ENCODE measurements around the gene AOAH.

AOAH gene

DNA sequence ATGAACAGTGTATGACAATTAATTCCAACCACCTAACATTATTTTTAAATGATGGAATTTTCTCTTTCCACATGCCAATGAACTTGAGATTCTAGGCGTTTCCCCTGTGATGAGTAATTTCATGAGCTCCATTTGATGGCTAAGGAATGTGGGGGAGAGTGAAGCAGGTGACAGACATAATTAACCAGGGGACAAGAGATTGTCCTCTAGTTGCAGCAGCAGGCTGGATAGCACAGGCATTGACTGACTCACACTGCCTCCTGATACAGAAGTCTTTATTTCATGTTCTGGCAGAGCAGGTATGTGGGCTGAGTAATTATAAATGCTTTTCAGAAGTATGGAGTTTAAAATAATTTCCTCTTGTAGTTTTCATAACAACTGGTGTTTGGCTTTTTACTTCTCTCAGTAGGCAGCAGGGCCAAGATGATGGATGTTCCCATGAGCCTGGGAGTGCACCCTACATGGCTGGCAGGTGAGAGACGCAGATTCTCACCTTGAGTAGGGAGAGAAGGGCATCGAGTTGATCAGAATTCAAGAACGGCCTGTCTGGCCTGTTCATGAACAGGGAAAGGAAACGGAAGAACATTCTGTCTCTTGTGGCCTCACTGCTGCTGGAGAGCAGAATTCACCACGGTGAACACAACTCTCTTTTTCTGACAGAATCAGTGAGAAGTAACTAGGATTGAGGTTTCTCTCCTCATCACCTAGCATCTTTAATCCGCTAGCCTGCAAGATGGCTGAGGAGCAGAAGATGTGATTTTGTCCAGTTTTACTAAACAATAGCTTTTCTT, 118.8 kb downstream of the AOAH start:
- no peak for DNase-seq (ENCODE audit: low read depth)

DNA sequence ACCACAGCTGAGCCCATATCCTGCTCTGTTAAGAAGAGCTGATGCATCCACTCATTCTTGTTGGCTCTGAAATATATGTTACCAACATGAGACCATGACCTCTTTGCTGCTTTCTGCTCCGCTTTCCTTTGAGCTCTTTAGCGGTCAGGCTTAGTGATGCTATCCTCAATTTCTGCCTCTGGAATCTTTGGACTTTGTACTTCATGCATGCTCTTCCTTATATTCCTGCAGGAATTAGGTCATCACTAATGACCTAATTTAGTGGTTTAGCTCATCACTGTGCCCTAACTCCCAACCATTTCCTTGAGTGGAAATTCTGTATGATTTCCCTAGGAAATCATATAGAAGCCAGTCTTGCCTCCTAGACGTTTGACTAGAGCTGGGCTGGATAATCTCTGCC, 119.5 kb downstream of the AOAH start:
- H3K4me3 ChIP-seq (ENCODE audit: control insufficient read depth, low read depth, low read length), result no peak overlapping the region
- TF ChIP-seq, protein P1, sequence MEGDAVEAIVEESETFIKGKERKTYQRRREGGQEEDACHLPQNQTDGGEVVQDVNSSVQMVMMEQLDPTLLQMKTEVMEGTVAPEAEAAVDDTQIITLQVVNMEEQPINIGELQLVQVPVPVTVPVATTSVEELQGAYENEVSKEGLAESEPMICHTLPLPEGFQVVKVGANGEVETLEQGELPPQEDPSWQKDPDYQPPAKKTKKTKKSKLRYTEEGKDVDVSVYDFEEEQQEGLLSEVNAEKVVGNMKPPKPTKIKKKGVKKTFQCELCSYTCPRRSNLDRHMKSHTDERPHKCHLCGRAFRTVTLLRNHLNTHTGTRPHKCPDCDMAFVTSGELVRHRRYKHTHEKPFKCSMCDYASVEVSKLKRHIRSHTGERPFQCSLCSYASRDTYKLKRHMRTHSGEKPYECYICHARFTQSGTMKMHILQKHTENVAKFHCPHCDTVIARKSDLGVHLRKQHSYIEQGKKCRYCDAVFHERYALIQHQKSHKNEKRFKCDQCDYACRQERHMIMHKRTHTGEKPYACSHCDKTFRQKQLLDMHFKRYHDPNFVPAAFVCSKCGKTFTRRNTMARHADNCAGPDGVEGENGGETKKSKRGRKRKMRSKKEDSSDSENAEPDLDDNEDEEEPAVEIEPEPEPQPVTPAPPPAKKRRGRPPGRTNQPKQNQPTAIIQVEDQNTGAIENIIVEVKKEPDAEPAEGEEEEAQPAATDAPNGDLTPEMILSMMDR (IDR thresholded peaks at IDR 0.05; ENCODE audit: control insufficient read depth, insufficient read depth, low read depth, low read length, missing control alignments), result no peak
- no peak for DNase-seq (ENCODE audit: low read depth)

More for the DNA sequence above, 118.8 kb downstream of the AOAH start:
- H3K4me3 ChIP-seq (ENCODE audit: control insufficient read depth, low read depth, low read length), result no peak overlapping the region
- TF ChIP-seq, protein P1 (IDR thresholded peaks at IDR 0.05; ENCODE audit: control insufficient read depth, insufficient read depth, low read depth, low read length, missing control alignments), result no peak

DNA sequence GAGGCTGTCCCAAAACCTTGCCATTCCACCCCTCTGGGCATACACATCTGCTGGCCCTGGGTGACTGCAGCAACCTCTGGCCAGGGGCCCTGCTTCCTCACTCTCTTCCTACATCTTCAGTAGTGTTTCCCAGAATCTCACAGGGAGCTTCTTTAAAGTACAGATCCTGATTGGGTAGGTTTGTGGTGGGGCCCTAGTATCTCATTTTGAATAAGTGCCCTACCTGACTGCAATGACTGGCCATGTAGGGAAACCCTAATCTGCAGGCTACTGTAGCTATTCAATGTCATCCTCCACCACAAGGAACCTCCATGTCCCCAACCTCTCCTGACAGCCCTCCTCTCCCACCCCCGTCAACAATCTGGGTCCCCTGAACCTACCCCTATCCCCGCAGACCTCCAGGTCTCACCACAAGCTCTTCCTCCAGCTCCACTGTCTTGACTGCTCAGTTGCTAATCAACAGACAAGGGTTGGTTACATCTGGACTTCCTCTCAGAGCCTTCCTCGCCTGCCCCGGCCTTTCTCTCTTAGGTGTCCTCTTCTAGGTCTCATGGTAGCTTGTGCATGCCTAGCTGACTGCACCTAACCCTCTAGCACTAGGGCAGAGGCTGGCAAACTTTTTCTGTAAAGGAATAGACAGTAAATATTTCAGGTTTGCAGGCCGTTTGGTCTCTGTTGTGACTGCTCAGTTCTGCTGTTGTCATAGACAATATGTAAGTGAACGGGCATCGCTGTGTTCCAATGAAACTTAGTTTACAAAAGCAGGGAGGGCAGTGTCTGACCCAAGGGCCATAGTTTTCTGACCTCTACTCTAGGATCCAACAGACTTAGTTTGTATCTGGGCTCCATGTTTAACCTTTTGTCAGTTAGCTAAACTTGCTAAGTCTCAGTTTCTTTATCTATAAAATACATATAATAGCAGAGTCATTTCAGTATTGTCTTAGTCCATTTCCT, 121.1 kb downstream of the AOAH start:
- no peak for DNase-seq (ENCODE audit: low read depth)
- TF ChIP-seq, protein P1 (IDR thresholded peaks at IDR 0.05; ENCODE audit: control insufficient read depth, insufficient read depth, low read depth, low read length, missing control alignments), result no peak
- H3K4me3 ChIP-seq (ENCODE audit: control insufficient read depth, low read depth, low read length), result no peak overlapping the region

DNA sequence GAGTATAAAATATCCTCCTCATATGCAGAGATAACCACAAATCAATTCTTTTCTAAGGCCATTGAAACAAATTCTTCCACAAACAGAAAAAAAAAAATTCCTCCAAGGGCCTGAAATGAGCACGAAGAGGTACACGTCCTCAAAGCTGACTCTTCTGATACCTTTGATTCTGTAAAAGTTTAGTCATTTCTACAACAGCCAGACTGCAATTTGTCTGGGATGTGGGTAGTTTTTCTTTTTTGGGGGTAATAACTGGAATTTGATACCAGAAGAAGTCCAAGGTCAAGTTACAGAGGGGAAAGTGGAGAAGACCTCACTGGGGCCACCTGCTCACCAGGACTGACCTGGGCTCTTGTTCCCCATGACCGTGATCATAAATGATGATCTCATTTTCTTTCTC, 121.8 kb downstream of the AOAH start:
- TF ChIP-seq, protein P1 (IDR thresholded peaks at IDR 0.05; ENCODE audit: control insufficient read depth, insufficient read depth, low read depth, low read length, missing control alignments), result no peak
- no peak for DNase-seq (ENCODE audit: low read depth)
- no peak overlapping the region for H3K4me3 ChIP-seq (ENCODE audit: control insufficient read depth, low read depth, low read length)

DNA sequence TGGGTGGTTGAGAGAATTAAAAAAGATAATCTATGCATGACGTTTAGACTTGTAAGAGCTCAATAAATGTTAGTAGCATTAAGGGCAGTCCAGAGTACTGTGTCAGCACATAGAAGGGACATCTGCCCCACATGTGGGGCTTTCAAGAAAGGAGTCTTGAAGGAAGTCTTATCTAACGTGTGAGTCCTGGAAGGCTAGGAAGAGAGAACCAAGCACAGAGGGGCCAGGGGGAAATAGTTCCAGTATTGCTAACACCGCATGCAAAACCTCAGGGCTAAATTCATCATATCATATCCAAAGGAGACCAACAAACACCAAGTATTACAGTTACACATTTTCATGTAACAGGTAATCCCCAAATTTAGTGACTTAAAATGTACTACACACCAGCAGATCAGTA, 122.7 kb downstream of the AOAH start:
- no peak overlapping the region for H3K4me3 ChIP-seq (ENCODE audit: control insufficient read depth, low read depth, low read length)
- no peak for DNase-seq (ENCODE audit: low read depth)
- TF ChIP-seq, protein P1 (IDR thresholded peaks at IDR 0.05; ENCODE audit: control insufficient read depth, insufficient read depth, low read depth, low read length, missing control alignments), result no peak

DNA sequence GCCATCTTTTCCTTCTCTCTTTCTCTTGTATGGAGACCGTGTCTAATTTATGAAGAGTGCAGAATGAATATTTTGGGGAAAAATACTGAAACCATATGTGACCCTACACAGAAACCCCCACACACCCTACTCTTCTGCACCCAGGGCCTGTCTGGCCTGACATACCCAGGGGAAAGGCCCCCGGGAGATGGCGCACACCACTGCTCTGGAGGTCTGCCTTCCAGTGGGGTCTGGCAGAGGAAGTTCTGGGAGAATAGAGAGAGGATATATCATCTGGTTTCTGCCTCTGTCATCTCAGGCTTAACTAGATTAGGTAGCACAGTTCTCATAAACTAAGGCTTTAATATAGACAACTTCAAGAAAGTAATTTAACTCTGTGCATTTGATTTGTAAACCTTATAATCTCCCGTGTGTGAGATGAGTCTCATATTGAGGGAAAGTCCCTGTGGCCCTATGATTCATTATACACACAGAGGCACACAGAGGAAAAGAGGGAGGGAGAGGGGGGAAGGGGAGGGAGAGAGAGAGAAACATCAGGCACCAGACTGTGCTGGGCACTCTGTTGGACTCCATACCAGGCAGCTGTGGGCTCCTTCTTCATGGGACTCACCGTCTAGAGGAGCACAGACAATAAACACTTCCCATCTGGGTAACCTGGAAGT, 123.3 kb downstream of the AOAH start:
- TF ChIP-seq, protein P1 (IDR thresholded peaks at IDR 0.05; ENCODE audit: control insufficient read depth, insufficient read depth, low read depth, low read length, missing control alignments), result no peak
- DNase-seq (ENCODE audit: low read depth), result no peak
- no peak overlapping the region for H3K4me3 ChIP-seq (ENCODE audit: control insufficient read depth, low read depth, low read length)

Data from AG09309 (cell line).